IPS-18c (cell line): Measurements from ENCODE around the gene SUGCT.
"Not testable (repeated sequence)": the region's sequence is repeated elsewhere in the genome, so short reads cannot be mapped to it uniquely, and the experiment has no call there.

Experiments used
- H3K4me3 ChIP-seq: 2 replicates; pipeline ENCODE4 v1.7.0; 2013; ENCODE audit warnings: low read depth, mild to moderate bottlenecking, low read length, moderate library complexity; ENCODE audit not compliant: insufficient read depth
- H3K9me3 ChIP-seq: one replicate; pipeline ENCODE4 v1.6.1; 2013; ENCODE audit warnings: mild to moderate bottlenecking, low read length, moderate library complexity; ENCODE audit not compliant: control insufficient read depth, insufficient read depth

The SUGCT gene

GRCh38 chr7:40175725-40176510 is 41.1 kb downstream of the SUGCT start:
- no peak overlapping the region for H3K4me3 ChIP-seq
- no peaks in the 10 kb centered on the region for H3K9me3 ChIP-seq

- Histone ChIP-seq H3K4me3 (no peak overlapping the region), H3K9me3 (no peaks in the 10 kb centered on the region)
These were observed 42.3 kb downstream of the SUGCT start for GRCh38 chr7:40177071-40177470.

- H3K9me3 ChIP-seq = no peaks in the 10 kb centered on the region
- H3K4me3 ChIP-seq = no peak overlapping the region
These were observed 47.6 kb downstream of the SUGCT start for GRCh38 chr7:40182452-40182851.

- no peak overlapping the region for H3K4me3 ChIP-seq
These were observed 51.8 kb downstream of the SUGCT start for GRCh38 chr7:40186586-40186985.

GRCh38 chr7:40192036-40192435 is 57.2 kb downstream of the SUGCT start:
- no peaks in the 10 kb centered on the region for H3K9me3 ChIP-seq
- H3K4me3 ChIP-seq = no peak overlapping the region

More at GRCh38 chr7:40186586-40186985, 51.8 kb downstream of the SUGCT start:
- no peaks in the 10 kb centered on the region for H3K9me3 ChIP-seq

GRCh38 chr7:40194745-40195144 is 59.9 kb downstream of the SUGCT start:
- no peak overlapping the region for H3K4me3 ChIP-seq
- no peaks in the 10 kb centered on the region for H3K9me3 ChIP-seq

GRCh38 chr7:40197527-40197926 is 62.7 kb downstream of the SUGCT start:
- H3K4me3 ChIP-seq = no peak overlapping the region

GRCh38 chr7:40199076-40199802 is 64.4 kb downstream of the SUGCT start:
- no peak overlapping the region for H3K4me3 ChIP-seq
- no peaks in the 10 kb centered on the region for H3K9me3 ChIP-seq

More at GRCh38 chr7:40197527-40197926, 62.7 kb downstream of the SUGCT start:
- H3K9me3 ChIP-seq = no peaks in the 10 kb centered on the region

- H3K9me3 ChIP-seq = no peaks in the 10 kb centered on the region
- H3K4me3 ChIP-seq = no peak overlapping the region
These were observed 66.0 kb downstream of the SUGCT start for GRCh38 chr7:40200791-40201190.

- Histone ChIP-seq H3K9me3 (no peaks in the 10 kb centered on the region), H3K4me3 (no peak overlapping the region)
These were observed 68.0 kb downstream of the SUGCT start for GRCh38 chr7:40202851-40203250.

GRCh38 chr7:40204581-40204980 is 69.8 kb downstream of the SUGCT start:
- Histone ChIP-seq H3K4me3 (no peak overlapping the region), H3K9me3 (no peaks in the 10 kb centered on the region)

- Histone ChIP-seq H3K9me3 (no peaks in the 10 kb centered on the region), H3K4me3 (no peak overlapping the region)
These were observed 71.2 kb downstream of the SUGCT start for GRCh38 chr7:40205992-40206391.

- Histone ChIP-seq H3K9me3 (no peaks in the 10 kb centered on the region), H3K4me3 (no peak overlapping the region)
These were observed 76.6 kb downstream of the SUGCT start for GRCh38 chr7:40211276-40212003.

GRCh38 chr7:40213291-40213690 is 78.5 kb downstream of the SUGCT start:
- Histone ChIP-seq H3K4me3 (no peak overlapping the region), H3K9me3 (peaks cover 1% of the 10 kb centered on the region)

GRCh38 chr7:40213856-40214255 is 79.1 kb downstream of the SUGCT start:
- H3K4me3 ChIP-seq = no peak overlapping the region
- H3K9me3 ChIP-seq = peaks cover 2% of the 10 kb centered on the region

- H3K4me3 ChIP-seq, H3K9me3 ChIP-seq: not testable (repeated sequence)
These were observed 83.8 kb downstream of the SUGCT start for GRCh38 chr7:40218612-40219011.

- H3K9me3 ChIP-seq = peaks cover 2% of the 10 kb centered on the region
- H3K4me3 ChIP-seq = no peak overlapping the region
These were observed 85.1 kb downstream of the SUGCT start for GRCh38 chr7:40219917-40220316.

GRCh38 chr7:40220421-40220911 is 85.7 kb downstream of the SUGCT start:
- Histone ChIP-seq H3K4me3 (no peak overlapping the region), H3K9me3 (peaks cover 2% of the 10 kb centered on the region)
